Keratinocyte (primary cell): ENCODE data around the gene CSH1. TPM values are rescaled to one million over a fixed set of nuclear protein-coding genes. Genes with fewer than 3 reads are reported as not detected.
A peak's percentile ranks its signal among the peaks of the same experiment; 100 is the strongest.
"Not testable (repeated sequence)": the region's sequence is repeated elsewhere in the genome, so short reads cannot be mapped to it uniquely, and the experiment has no call there.

Experiments
- DNase-seq: peaks from one replicate; pipeline ENCODE4 v3.0.0-alpha.2; 2011; ENCODE audit warnings: low read depth, missing footprints, low spot score
- FAIRE-seq: peaks from 2 replicates; lab custom pipeline; 2011; peaks lifted over from hg19 to GRCh38; lab: Jason Lieb, UNC
- H2AFZ ChIP-seq: 2 replicates; pipeline ENCODE4 v1.6.0; 2012; ENCODE audit warnings: low read length, control low read depth, inconsistent platforms; ENCODE audit not compliant: control insufficient read depth
- H3K27ac ChIP-seq: 2 replicates; pipeline ENCODE4 v1.5.1; 2011; ENCODE audit warnings: low read length; ENCODE audit not compliant: control insufficient read depth, insufficient read depth
- H3K27me3 ChIP-seq: 3 replicates; pipeline ENCODE4 v1.6.0; 2011; ENCODE audit warnings: low read length; ENCODE audit not compliant: control insufficient read depth, insufficient read depth; ENCODE audit errors: extremely low read depth
- H3K36me3 ChIP-seq, 2 experiments: 2 replicates in 1 of 2; 3 replicates in 1 of 2; pipeline ENCODE4 v1.5.1; 2011; ENCODE audit warnings: low read length in 2 of 2, mild to moderate bottlenecking in 1 of 2; ENCODE audit not compliant: control insufficient read depth in 2 of 2, insufficient read depth in 2 of 2; ENCODE audit errors: extremely low read depth in 1 of 2
- H3K4me1 ChIP-seq: 3 replicates; pipeline ENCODE4 v1.5.1; 2011; ENCODE audit warnings: low read length; ENCODE audit not compliant: control insufficient read depth, insufficient read depth; ENCODE audit errors: extremely low read depth
- H3K4me2 ChIP-seq: 3 replicates; pipeline ENCODE4 v1.6.0; 2011; ENCODE audit warnings: low read depth, low read length; ENCODE audit not compliant: control insufficient read depth, insufficient read depth; ENCODE audit errors: extremely low read depth
- H3K4me3 ChIP-seq, 3 experiments: fragments of 200-600 bp in 1 of 3; sonication (generic) in 1 of 3; 2 replicates in 2 of 3; 3 replicates in 1 of 3; pipeline ENCODE4 v1.5.1; 2011 to 2016; ENCODE audit warnings: low read length in 3 of 3, mild to moderate bottlenecking in 3 of 3, control low read depth in 2 of 3, inconsistent platforms in 1 of 3, low read depth in 1 of 3, mixed read lengths in 1 of 3, mixed run types in 1 of 3, moderate library complexity in 1 of 3; ENCODE audit not compliant: control insufficient read depth in 2 of 3, insufficient read depth in 2 of 3; ENCODE audit errors: extremely low read depth in 1 of 3
- H3K79me2 ChIP-seq: 2 replicates; pipeline ENCODE4 v1.6.0; 2012; ENCODE audit warnings: low read length; ENCODE audit not compliant: control insufficient read depth, insufficient read depth
- H3K9ac ChIP-seq: 3 replicates; pipeline ENCODE4 v1.6.0; 2011; ENCODE audit warnings: low read length; ENCODE audit not compliant: control insufficient read depth, insufficient read depth; ENCODE audit errors: extremely low read depth
- H3K9me1 ChIP-seq: 3 replicates; pipeline ENCODE4 v1.6.0; 2011; ENCODE audit warnings: low read length; ENCODE audit not compliant: control insufficient read depth, insufficient read depth; ENCODE audit errors: extremely low read depth
- H3K9me3 ChIP-seq: 2 replicates; pipeline ENCODE4 v1.5.1; 2012; ENCODE audit warnings: low read depth, low read length; ENCODE audit not compliant: control insufficient read depth
- H4K20me1 ChIP-seq: 3 replicates; pipeline ENCODE4 v1.6.0; 2011; ENCODE audit warnings: low read length; ENCODE audit not compliant: control insufficient read depth, insufficient read depth; ENCODE audit errors: extremely low read depth
- CTCF ChIP-seq, 3 experiments: IDR thresholded peaks in 1 of 3; conservative IDR thresholded peaks in 1 of 3; optimal IDR thresholded peaks in 1 of 3; 2 replicates in 2 of 3; 3 replicates in 1 of 3; pipeline versions ENCODE3 to v1.5.1; 2011; ENCODE audit warnings: low read length in 3 of 3, mild to moderate bottlenecking in 3 of 3, moderate library complexity in 2 of 3, control low read depth in 1 of 3, inconsistent platforms in 1 of 3; ENCODE audit not compliant: insufficient read depth in 2 of 3; ENCODE audit errors: extremely low read depth in 1 of 3
- dilution Hi-C: fragments of 300-500 bp; cut with MboI; formaldehyde crosslinking; loops from one replicate; pipeline ENCODE4 v1.7.0; 2020; ENCODE audit warnings: low sequenced_read_pairs; ENCODE audit not compliant: extremely low pct_ligation_motif_present
- polyA plus RNA-seq, 5 experiments: library from polyadenylated mRNA; depleted of rRNA in 3 of 5; stranded (reverse) in 3 of 5; stranded (forward) in 1 of 5; unstranded in 1 of 5; fragments of >200 nt; gene quantifications; 1 replicate in 1 of 5; 2 replicates in 3 of 5; 3 replicates in 1 of 5; pipeline versions ENCODE4 v1.2.1 to v1.2.3, GENCODE V29; 2011 to 2012; ENCODE audit warnings: missing spikeins in 2 of 5, low read depth in 1 of 5, low replicate concordance in 1 of 5

The CSH1 gene
- polyA plus RNA-seq, 1 donor (not counting 4 experiments of a cell fraction or from before 2014, with no cell fraction given): not detected

- H2AFZ ChIP-seq, H3K27me3 ChIP-seq, H3K36me3 ChIP-seq, H3K4me2 ChIP-seq, H3K9me1 ChIP-seq, DNase-seq, H4K20me1 ChIP-seq, H3K9me3 ChIP-seq, FAIRE-seq, dilution Hi-C loops, H3K9ac ChIP-seq, H3K27ac ChIP-seq, H3K4me1 ChIP-seq, H3K4me3 ChIP-seq, H3K79me2 ChIP-seq: not testable (repeated sequence)
- peak in 2 of 3 experiments; percentile 15 to 23 for TF ChIP-seq CTCF (optimal IDR thresholded peaks at IDR 0.05 in 1 of 3, IDR thresholded peaks at IDR 0.05 in 1 of 3, conservative IDR thresholded peaks at IDR 0.05 in 1 of 3; ENCODE audit: extremely low read depth in 1 of 3, insufficient read depth in 2 of 3, low read length in 3 of 3)
Observed at GRCh38 chr17:63869491-63870291, 26.7 kb downstream of the CSH1 start.

GRCh38 chr17:63866625-63867024, 29.7 kb downstream of the CSH1 start:
- H3K4me3 ChIP-seq, H3K27me3 ChIP-seq, H2AFZ ChIP-seq, FAIRE-seq, H3K79me2 ChIP-seq, H4K20me1 ChIP-seq, H3K4me1 ChIP-seq, H3K4me2 ChIP-seq, H3K27ac ChIP-seq, DNase-seq, H3K9ac ChIP-seq, H3K36me3 ChIP-seq, dilution Hi-C loops, H3K9me1 ChIP-seq, H3K9me3 ChIP-seq: not testable (repeated sequence)
- peak in 1 of 3 experiments; percentile 24 for TF ChIP-seq CTCF (optimal IDR thresholded peaks at IDR 0.05 in 1 of 3, IDR thresholded peaks at IDR 0.05 in 1 of 3, conservative IDR thresholded peaks at IDR 0.05 in 1 of 3; ENCODE audit: extremely low read depth in 1 of 3, insufficient read depth in 2 of 3, low read length in 3 of 3)
